ENCODE data around the gene YJU2.

DNA sequence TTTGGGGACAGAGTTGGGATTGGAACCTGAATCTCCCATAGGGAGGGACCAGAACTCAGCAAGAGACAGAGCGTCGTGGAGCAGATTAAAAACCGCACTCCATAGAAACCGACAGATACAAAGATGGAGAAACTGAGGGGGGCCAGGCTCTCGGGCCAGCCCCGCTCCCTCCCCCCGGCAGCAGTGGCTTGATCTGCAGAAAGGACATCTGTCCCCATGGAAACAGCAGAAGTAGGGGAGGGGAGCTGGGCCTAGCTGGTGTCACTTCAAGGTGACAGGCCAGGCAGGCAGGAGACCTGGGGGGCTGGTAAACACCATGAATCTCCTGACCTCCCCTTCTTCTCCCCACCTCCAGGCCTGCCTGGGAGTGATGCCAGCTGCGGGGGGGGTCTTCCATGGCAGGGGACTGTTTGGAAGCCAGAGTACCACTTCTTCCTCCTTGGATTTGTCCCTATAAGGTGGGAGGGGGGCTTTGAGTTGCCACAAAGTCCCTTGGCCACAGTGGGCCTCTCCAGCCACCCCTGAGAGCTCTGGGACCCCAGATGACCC is 44.4 kb downstream of the YJU2 start:
- TF ChIP-seq ZNF274 (IDR thresholded peaks at IDR 0.05; ENCODE audit: low read depth, low read length) (no peak), YY1 (IDR thresholded peaks at IDR 0.05; ENCODE audit: insufficient read depth, insufficient read length) (no peak)
